Fibroblast of villous mesenchyme (primary cell): Measurements from ENCODE around the gene CACNA2D4. TPM values are rescaled to one million over a fixed set of nuclear protein-coding genes. Genes with fewer than 3 reads are reported as not detected.

Experiments used
- DNase-seq: peaks from one replicate; pipeline ENCODE4 v3.0.0-alpha.2; 2010; ENCODE audit warnings: low read depth
- H3K4me3 ChIP-seq: 2 replicates; pipeline ENCODE4 v1.5.1; 2011; ENCODE audit warnings: low read depth, mild to moderate bottlenecking, low read length
- total RNA-seq: library from RNA; depleted of rRNA; stranded (reverse); fragments of >200 nt; gene quantifications from 2 replicates; pipeline ENCODE4 v1.2.3, GENCODE V29; 2012
- TF ChIP-seq, protein P1 (sequence below): IDR thresholded peaks from 2 replicates; pipeline ENCODE4 v1.5.1; 2012; ENCODE audit warnings: low read depth, mild to moderate bottlenecking, low read length; ENCODE audit not compliant: insufficient read depth

Gene CACNA2D4
- total RNA-seq, 1 donor: 1.7 TPM

GRCh38 chr12:1811281-1811947, 107.0 kb downstream of the CACNA2D4 start:
- TF ChIP-seq, protein P1, sequence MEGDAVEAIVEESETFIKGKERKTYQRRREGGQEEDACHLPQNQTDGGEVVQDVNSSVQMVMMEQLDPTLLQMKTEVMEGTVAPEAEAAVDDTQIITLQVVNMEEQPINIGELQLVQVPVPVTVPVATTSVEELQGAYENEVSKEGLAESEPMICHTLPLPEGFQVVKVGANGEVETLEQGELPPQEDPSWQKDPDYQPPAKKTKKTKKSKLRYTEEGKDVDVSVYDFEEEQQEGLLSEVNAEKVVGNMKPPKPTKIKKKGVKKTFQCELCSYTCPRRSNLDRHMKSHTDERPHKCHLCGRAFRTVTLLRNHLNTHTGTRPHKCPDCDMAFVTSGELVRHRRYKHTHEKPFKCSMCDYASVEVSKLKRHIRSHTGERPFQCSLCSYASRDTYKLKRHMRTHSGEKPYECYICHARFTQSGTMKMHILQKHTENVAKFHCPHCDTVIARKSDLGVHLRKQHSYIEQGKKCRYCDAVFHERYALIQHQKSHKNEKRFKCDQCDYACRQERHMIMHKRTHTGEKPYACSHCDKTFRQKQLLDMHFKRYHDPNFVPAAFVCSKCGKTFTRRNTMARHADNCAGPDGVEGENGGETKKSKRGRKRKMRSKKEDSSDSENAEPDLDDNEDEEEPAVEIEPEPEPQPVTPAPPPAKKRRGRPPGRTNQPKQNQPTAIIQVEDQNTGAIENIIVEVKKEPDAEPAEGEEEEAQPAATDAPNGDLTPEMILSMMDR: no peak
- DNase-seq: peak; percentile 44
- H3K4me3 ChIP-seq: no peak overlapping the region

GRCh38 chr12:1810931-1811280, 107.5 kb downstream of the CACNA2D4 start:
- TF ChIP-seq, protein P1: no peak
- DNase-seq: no peak

DNA sequence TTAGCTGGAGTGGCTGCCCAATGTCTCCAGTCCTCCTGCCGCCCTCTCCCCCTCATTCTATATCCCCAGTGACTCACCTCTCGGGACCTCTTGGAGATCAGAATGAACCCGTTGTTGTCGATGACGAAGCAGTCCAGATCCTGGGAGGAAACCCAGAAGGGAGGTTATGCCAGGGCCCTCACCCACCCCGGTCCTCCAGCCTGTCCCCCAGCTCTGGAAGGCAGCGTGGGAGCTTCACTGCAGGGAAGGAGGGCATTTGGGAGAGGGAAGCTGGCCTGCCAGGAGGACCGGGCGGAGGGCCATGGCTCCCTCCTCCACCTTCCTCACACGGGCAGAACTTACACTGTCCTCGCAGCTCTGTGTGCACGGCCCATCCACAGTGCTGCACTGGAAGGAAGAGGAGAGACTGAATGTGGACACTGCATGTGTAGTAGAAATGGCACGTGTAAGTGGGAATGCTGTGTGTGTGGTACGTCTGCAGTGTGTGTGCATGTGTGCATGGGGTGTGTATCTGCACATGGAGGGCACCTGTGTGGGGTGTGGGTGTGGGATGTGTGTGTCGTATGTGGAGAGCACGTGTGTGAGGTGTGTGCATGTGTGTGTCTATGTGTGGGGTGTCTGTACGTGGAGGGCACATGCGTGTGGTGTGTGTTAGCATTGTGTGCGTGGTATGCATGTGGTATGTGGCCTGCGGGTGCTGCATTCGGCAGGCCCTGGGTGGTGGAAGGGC, 108.1 kb downstream of the CACNA2D4 start:
- peak; percentile 31 for DNase-seq
- TF ChIP-seq, protein P1: no peak
- no peak overlapping the region for H3K4me3 ChIP-seq

More at GRCh38 chr12:1810931-1811280, 107.5 kb downstream of the CACNA2D4 start:
- no peak overlapping the region for H3K4me3 ChIP-seq

- no peak for DNase-seq
- TF ChIP-seq, protein P1: no peak
Measured at GRCh38 chr12:1809591-1810190, 108.8 kb downstream of the CACNA2D4 start.

DNA sequence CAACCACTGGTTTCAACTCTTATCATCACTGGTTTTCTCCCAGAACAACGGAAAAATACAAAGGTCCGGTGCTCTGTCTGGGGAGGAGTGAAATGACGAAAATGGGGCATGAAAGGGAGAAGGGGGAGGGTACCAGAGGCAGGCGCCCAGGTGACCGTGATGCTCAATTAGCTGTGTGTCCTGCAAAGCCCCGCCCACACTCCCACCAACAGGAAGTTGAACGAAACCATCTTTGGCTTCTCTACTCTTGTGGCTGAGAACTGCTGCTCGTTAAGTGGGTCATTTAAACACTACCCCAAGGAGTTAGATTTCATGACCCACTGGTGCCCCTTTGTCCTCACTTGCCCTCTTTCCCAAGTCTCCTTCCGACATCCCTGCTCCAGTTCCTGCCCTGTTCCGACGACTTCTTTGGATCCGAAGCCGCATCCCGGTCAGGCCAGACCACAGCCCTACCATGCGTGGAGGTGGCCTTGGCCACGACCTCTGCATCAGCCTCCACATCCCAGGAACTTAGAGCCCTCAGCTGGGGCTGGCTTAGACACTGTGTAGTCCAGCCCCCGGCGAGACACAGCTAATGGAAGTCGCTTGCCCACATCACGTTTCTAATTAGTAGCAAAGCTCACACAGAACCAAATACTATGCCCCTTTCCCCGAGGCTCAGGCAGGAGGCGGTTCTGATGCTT, 109.5 kb downstream of the CACNA2D4 start:
- no peak for DNase-seq
- TF ChIP-seq, protein P1: no peak
- no peak overlapping the region for H3K4me3 ChIP-seq

More at GRCh38 chr12:1809591-1810190, 108.8 kb downstream of the CACNA2D4 start:
- no peak overlapping the region for H3K4me3 ChIP-seq

DNA sequence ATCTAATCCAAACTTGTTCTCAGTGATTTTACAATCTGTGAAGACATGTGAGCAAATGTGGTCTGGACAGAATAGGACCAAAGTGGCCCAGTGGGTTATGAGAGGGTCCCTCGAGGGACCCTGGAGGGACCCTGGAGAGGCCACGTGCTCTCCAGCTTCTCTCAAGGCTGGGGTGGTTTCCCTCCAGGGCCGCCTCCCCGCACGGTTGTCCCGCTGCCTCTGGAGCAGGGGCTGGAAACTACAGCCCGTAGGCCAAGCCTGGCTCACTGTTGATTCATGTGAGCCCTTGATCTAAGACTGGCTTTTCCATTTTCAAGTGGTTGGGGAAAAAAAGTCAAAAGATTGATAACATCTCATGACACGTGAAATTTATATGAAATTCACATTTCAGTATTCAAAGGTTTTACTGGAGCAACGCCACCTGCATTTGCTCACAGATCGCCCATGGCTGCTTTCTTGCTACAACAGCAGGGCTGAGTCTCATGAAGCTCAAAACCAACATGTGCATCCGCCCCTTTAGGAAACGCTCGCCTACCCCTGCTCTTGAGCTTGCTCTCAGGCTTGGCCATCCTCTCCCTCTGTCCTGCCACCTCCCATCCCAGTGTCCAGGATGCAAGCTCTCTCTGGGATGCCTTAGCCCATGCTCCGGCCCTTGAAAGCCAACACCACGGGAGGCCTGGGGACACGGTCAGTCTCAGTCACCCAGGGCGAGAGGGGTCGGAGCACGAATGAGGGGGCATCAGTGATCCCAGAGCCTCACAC, 110.2 kb downstream of the CACNA2D4 start:
- no peak for DNase-seq
- TF ChIP-seq, protein P1: no peak
- no peak overlapping the region for H3K4me3 ChIP-seq
